GM08714 (cell line): ENCODE measurements around the gene IP6K2.

ENCODE experiments used
- H3K4me3 ChIP-seq: fragments of 200-500 bp; sonication (Bioruptor generic); 2 replicates; pipeline ENCODE4 v1.5.1; 2014; ENCODE audit warnings: mild to moderate bottlenecking, low read length, inconsistent platforms
- ZNF274 ChIP-seq: IDR thresholded peaks from 2 replicates; pipeline ENCODE4 v1.6.1; 2012; ENCODE audit warnings: mild to moderate bottlenecking, low read depth, low read length

The IP6K2 gene

DNA sequence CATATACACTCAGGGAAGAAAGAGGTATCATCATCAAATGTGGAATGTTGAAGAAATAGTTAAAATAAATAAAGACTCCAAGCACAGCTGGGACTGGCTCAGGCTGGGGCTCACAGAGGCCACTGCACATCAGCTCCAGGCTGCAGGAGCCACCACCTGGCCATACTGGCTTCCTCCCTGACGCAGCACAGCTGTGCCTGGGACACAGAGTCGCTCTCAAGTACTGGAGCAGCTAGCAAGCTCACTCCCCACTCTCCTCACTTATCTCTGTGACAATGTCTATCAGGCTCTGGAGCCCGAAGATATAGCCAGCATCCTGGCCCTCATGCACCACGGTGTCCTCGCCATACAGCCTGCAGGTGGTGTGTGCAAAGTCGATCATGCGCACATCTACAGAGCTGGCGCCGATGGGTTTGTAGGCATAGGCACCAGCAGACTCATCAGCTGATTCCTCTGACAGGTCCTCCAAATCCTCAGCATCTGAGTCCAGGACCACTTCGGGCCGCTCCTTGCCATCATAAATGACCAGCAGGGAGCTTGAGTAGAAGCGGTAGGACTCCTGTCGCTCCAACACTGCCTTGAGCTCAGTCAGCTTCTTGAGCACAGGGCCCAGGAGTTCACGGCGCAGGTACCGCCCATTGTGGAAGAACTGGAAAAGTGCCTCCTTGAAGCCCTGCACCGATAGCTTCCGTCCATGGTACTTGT lies 28.8 kb downstream of the IP6K2 start:
- no peak for TF ChIP-seq ZNF274
- no peak overlapping the region for H3K4me3 ChIP-seq

- TF ChIP-seq ZNF274: no peak
- no peak overlapping the region for H3K4me3 ChIP-seq
Measured at GRCh38 chr3:48687220-48687678, 29.8 kb downstream of the IP6K2 start.

- TF ChIP-seq ZNF274: no peak
- H3K4me3 ChIP-seq: no peak overlapping the region
Measured at GRCh38 chr3:48686538-48687219, 30.3 kb downstream of the IP6K2 start.

DNA sequence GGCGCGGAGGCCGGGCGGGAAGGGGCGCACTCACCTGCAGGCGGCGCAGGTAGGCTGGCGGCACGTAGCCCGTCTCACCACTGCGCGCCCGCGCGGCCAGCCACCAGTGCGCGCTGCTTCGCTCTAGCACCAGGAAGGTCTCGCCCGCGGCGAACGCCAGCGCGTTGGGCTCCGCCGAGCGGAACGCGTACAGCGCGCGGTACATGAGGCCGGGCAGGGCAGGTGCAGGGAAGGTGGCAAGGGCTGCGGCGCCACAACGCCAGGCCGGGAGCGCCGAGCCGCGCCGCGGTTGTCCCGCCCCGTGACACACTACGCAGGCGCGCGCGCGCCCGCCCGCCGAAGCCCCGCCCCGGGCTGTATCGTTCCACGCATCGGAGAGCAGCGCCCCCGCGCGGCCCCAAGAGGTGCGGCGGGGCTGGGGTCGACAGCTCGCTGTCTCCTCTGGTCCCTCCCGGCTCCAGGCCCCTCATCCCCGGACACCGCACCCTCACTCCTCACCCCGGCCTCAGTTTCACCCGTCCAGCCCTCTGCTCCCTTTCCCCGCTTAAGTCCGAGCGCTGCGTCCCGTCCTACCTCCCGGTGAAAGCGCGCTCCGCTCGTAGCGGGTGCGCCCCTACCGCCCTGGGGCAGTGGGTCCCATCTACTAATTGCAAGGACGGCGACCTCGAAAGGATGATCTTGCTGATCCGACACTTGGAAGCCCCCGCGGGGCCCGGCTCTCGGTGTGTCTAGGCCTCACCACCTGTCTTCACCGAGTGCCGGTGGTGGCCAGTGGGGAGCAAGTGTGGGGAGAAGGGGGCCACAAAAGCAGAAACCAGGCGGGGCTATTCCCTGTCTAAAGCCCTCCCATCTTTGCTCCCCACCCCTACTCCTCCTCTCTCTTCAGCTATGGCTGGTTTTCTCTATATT lies 31.2 kb downstream of the IP6K2 start, which contains the start of gene NCKIPSD:
Gene NCKIPSD (minus strand): TSS at position 313 of the 909 bp plus-strand sequence. CDS start 108 bp downstream, at position 205.
- H3K4me3 ChIP-seq: peak within 1 kb of the TSS; percentile 77
- TF ChIP-seq ZNF274: no peak

- TF ChIP-seq ZNF274: no peak
- peak overlapping the region; percentile 77 for H3K4me3 ChIP-seq
Measured at GRCh38 chr3:48685293-48685602, 31.8 kb downstream of the IP6K2 start.

GRCh38 chr3:48684480-48685143 lies 32.4 kb downstream of the IP6K2 start:
- peak overlapping the region; percentile 77; the same call in 1 of the 2 replicates for H3K4me3 ChIP-seq
- no peak for TF ChIP-seq ZNF274

- no peak for TF ChIP-seq ZNF274
- H3K4me3 ChIP-seq: no peak overlapping the region
Measured at GRCh38 chr3:48684054-48684349, 33.0 kb downstream of the IP6K2 start.

DNA sequence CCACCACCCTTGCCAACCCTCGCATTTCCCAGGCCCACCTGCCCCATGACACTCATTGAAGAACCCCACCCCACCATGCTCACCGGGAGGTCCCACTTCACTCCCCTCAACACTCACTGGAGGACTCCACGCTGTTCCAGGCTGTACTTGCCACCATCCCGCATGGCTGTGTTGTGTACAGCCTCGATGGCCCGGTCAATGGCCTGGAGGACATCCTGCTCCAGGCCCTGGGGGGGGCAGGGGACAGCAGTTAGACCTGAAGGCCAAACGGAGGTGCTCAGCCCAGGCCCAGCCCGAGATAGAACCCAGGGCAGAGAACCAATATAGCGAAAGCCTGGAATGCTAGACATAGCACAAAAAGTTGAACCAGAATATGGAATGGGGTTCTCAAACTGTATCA lies 34.2 kb downstream of the IP6K2 start:
- H3K4me3 ChIP-seq: no peak overlapping the region
- no peak for TF ChIP-seq ZNF274

DNA sequence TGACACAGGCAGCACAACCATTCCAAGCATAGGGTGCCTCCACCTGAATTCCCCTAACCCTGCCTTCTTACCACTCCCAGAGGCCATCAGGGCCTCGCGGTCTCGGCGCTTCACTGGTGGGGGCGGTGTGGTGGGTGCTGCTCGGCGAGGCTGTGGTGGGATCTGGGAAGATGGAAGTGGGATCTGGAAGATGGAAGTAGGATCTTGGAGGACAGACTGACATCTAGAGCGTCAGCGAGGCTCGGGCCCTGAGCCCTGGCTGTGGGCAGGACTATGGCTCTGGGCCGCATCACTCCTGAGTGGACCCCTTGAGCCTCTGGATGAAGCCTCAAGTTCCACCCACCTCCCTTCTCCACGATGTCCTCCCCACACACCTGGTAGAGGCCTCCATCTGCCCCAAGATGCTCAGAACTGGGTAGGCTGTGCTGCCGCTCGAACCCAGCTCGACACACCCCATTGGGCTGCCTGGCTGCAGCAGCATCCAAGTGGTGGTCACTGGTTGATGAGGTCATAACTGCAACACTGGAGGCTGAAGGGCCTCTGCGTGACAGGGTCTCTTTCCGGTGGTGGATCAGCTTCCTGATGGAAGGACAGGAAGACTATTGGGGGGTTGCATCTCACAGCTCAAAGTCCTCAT lies 34.9 kb downstream of the IP6K2 start:
- no peak overlapping the region for H3K4me3 ChIP-seq
- TF ChIP-seq ZNF274: no peak

GRCh38 chr3:48681541-48681880 lies 35.5 kb downstream of the IP6K2 start:
- no peak for TF ChIP-seq ZNF274
- H3K4me3 ChIP-seq: no peak overlapping the region

GRCh38 chr3:48680811-48681540 lies 36.0 kb downstream of the IP6K2 start:
- TF ChIP-seq ZNF274: no peak
- no peak overlapping the region for H3K4me3 ChIP-seq

DNA sequence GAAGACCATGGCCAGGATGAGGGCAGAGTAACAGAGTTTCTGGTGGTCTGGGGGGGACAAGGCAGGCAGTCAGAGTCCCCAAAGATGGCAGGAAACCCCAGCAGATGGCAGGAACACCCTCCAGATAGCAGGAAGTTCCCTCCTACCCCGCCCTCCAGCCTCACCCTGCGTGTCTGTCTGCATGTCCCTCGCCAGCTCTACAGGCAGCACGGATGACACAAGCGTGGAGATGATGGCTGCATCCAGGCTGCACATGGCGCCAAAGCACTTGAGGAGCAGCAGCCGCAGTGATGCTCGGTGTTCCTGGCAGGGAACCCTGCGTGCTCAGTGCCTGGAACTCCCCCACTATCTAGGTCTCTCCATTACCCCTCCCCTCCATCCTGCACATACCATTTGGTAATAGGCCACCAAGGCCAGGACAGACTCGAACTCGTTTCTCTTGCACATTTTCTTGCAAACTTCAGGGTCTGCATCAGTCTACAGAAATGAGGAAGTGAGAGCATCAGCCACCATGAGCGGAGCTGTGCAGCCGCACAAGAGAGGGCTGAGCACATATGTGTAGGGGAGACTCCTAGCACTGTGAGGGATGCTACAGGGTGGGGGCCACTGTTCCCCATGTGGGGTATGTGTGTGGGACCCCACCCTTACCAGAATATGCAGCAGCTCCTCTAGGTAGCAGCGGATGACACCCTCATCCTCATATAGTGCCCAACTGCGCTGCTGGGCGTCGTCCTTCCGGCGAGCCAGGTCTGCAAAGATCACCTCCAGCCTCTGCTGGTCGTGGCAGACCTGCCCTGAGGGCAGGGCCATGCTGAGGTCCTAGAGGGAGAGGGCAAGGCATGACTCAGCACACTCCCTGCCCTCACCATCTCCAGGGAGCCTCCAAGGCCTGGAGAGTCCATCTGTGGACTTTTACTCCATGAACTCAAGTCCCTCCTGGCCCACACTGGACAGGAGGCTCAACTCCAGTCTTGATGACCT lies 37.3 kb downstream of the IP6K2 start:
- no peak for TF ChIP-seq ZNF274

More for the DNA sequence above, 37.3 kb downstream of the IP6K2 start:
- H3K4me3 ChIP-seq: no peak overlapping the region
